K562 (cell line): ENCODE measurements around the gene H2BK1. TPM values are rescaled to one million over a fixed set of nuclear protein-coding genes. Genes with fewer than 3 reads are reported as not detected.

ENCODE experiments used
- ATF6 ChIP-seq: sonication (generic); formaldehyde crosslinking; IDR thresholded peaks from 2 replicates; pipeline ENCODE4 v1.4.0; 2020; ENCODE audit warnings: mild to moderate bottlenecking, missing genetic modification reagents
- CBX3 ChIP-seq, 2 experiments: IDR thresholded peaks; 1 replicate in 1 of 2; 2 replicates in 1 of 2; pipeline ENCODE4 v1.6.1; 2012; ENCODE audit warnings: inconsistent platforms in 2 of 2, low read length in 2 of 2, borderline replicate concordance in 1 of 2, control low read depth in 1 of 2
- CREB3L1 ChIP-seq: fragments of 450-650 bp; IDR thresholded peaks from 2 replicates; pipeline ENCODE4 v1.6.1; 2014; ENCODE audit warnings: low read depth, mild to moderate bottlenecking, moderate library complexity, borderline replicate concordance
- DIDO1 ChIP-seq: fragments of 450-650 bp; IDR thresholded peaks from 2 replicates; pipeline ENCODE4 v1.6.1; 2016; ENCODE audit warnings: low read depth, missing biosample characterization, missing genetic modification characterization
- ETV6 ChIP-seq, 3 experiments: fragments of 150-350 bp in 1 of 3; sonication (generic) in 1 of 3; formaldehyde crosslinking in 1 of 3; IDR thresholded peaks; 2 replicates each; pipeline versions ENCODE4 v1.6.1 to v1.8.0; 2014 to 2022; ENCODE audit warnings: borderline replicate concordance in 2 of 3, low read depth in 2 of 3, antibody characterized with exemption in 1 of 3, low read length in 1 of 3, mild to moderate bottlenecking in 1 of 3, missing genetic modification reagents in 1 of 3
- GATAD2A ChIP-seq: fragments of 450-650 bp; IDR thresholded peaks from 2 replicates; pipeline ENCODE4 v1.6.1; 2017
- HNRNPK ChIP-seq: fragments of 200-400 bp; formaldehyde crosslinking; IDR thresholded peaks from one replicate; pipeline ENCODE4 v1.6.1; 2018; ENCODE audit warnings: mild to moderate bottlenecking, low read depth, low read length; ENCODE audit not compliant: poor library complexity, severe bottlenecking
- POLR2AphosphoS5 ChIP-seq: IDR thresholded peaks from 2 replicates; pipeline ENCODE4 v1.6.1; 2011; ENCODE audit warnings: mild to moderate bottlenecking, low read depth, low read length, moderate library complexity; ENCODE audit not compliant: control insufficient read depth, insufficient read depth
- POLR2B ChIP-seq: fragments of 450-650 bp; IDR thresholded peaks from 2 replicates; pipeline ENCODE4 v1.6.1; 2018; ENCODE audit warnings: low read depth; ENCODE audit not compliant: partially characterized antibody
- RAD51 ChIP-seq: fragments of 450-650 bp; IDR thresholded peaks from 2 replicates; pipeline ENCODE4 v1.7.1; 2016; ENCODE audit warnings: low read depth, mild to moderate bottlenecking, borderline replicate concordance
- SFPQ ChIP-seq: fragments of 200-400 bp; formaldehyde crosslinking; IDR thresholded peaks from 2 replicates; pipeline ENCODE4 v1.6.1; 2017; ENCODE audit warnings: mild to moderate bottlenecking, low read depth, low read length, moderate library complexity
- TOE1 ChIP-seq, 2 experiments: fragments of 450-650 bp in 1 of 2; sonication (generic) in 1 of 2; formaldehyde crosslinking in 1 of 2; IDR thresholded peaks; 2 replicates each; pipeline versions ENCODE4 v1.7.1 to v1.8.0; 2016 to 2022; ENCODE audit warnings: borderline replicate concordance in 2 of 2, mild to moderate bottlenecking in 2 of 2, antibody characterized with exemption in 1 of 2, inconsistent platforms in 1 of 2, low read depth in 1 of 2, missing genetic modification reagents in 1 of 2, moderate library complexity in 1 of 2
- TSC22D4 ChIP-seq: fragments of 450-650 bp; IDR thresholded peaks from 2 replicates; pipeline ENCODE4 v1.6.1; 2016; ENCODE audit warnings: missing genetic modification characterization, missing biosample characterization, control low read depth
- ZBTB34 ChIP-seq: fragments of 250-450 bp; sonication (Bioruptor Pico); IDR thresholded peaks from 2 replicates; pipeline ENCODE4 v1.8.0; 2021; ENCODE audit warnings: mild to moderate bottlenecking, moderate library complexity
- ZFP36 ChIP-seq: fragments of 150-350 bp; IDR thresholded peaks from 2 replicates; pipeline ENCODE4 v1.6.1; 2018; ENCODE audit warnings: low read length, low read depth; ENCODE audit not compliant: partially characterized antibody
- ZNF274 ChIP-seq: IDR thresholded peaks from 2 replicates; pipeline ENCODE4 v1.6.1; 2011; ENCODE audit warnings: low read depth, mild to moderate bottlenecking, low read length, moderate library complexity, borderline replicate concordance
- polyA plus RNA-seq, 8 experiments: library from polyadenylated mRNA; depleted of rRNA in 4 of 8; stranded (reverse) in 5 of 8; unstranded in 3 of 8; fragments of >200 nt; fragmentation: Nextera tagmentation in 2 of 8; fragmentation: Illumina TruSeq in 1 of 8; extraction: Ambion mirVana in 2 of 8; extraction: Trizol in 1 of 8; gene quantifications; 2 replicates each; pipeline versions ENCODE4 v1.2.1 to v1.2.3, GENCODE V29; 2011 to 2014; ENCODE audit warnings: inconsistent platforms in 1 of 8, missing spikeins in 1 of 8
- total RNA-seq, 7 experiments: library from RNA; depleted of rRNA in 6 of 7; stranded (reverse); fragments of >200 nt in 6 of 7; fragmentation: Illumina TruSeq in 2 of 7; extraction: Trizol in 2 of 7; gene quantifications; 2 replicates each; pipeline versions ENCODE4 v1.2.1 to v1.2.3, GENCODE V29; 2011 to 2021; ENCODE audit warnings: low replicate concordance in 1 of 7

H2BK1 gene
- total and polyA plus RNA-seq, 9 of the 15 experiments (the other 6 are each of a cell fraction or from before 2014, with no cell fraction given), result not detected

GRCh38 chr7:151168003-151168786, 42.1 kb downstream of the H2BK1 start (continued):
- TF ChIP-seq ATF6 (no peak), ZFP36 (no peak), POLR2AphosphoS5 (no peak), TSC22D4 (tag) (no peak), SFPQ (no peak), ZNF274 (no peak), GATAD2A (0 out of 2 replicates have a peak, but pooled peaks have one; percentile 22), HNRNPK (no peak), CREB3L1 (no peak), DIDO1 (no peak), CBX3 (IDR thresholded peaks at IDR 0.05; ENCODE audit: borderline replicate concordance in 1 of 2, low read length in 2 of 2) (0 out of 3 replicates have a peak, but pooled peaks of 1 of the 2 experiments have one; percentile 13), POLR2B (no peak), ETV6 (IDR thresholded peaks at IDR 0.05; ENCODE audit: borderline replicate concordance in 1 of 2, low read depth in 2 of 2, low read length in 1 of 2) (no peak), ETV6 (CRISPR knock-in tag; IDR thresholded peaks at IDR 0.05; ENCODE audit: borderline replicate concordance) (no peak), ZBTB34 (no peak), RAD51 (no peak), TOE1 (IDR thresholded peaks at IDR 0.05; ENCODE audit: borderline replicate concordance) (peak; percentile 76; the same call in 1 of the 2 replicates), TOE1 (CRISPR knock-in tag; IDR thresholded peaks at IDR 0.05; ENCODE audit: borderline replicate concordance, low read depth) (no peak)
